Anterior cingulate cortex (tissue), 58 donors: Measurements from ENCODE around the gene CLIC6.
"Not testable (repeated sequence)": the region's sequence is repeated elsewhere in the genome, so short reads cannot be mapped to it uniquely, and the experiment has no call there.

Experiments used
- DNase-seq, 58 donors: peaks; one replicate each; lab custom pipeline; 2025; lab: John Stamatoyannopoulos, UW

CLIC6 gene

DNA sequence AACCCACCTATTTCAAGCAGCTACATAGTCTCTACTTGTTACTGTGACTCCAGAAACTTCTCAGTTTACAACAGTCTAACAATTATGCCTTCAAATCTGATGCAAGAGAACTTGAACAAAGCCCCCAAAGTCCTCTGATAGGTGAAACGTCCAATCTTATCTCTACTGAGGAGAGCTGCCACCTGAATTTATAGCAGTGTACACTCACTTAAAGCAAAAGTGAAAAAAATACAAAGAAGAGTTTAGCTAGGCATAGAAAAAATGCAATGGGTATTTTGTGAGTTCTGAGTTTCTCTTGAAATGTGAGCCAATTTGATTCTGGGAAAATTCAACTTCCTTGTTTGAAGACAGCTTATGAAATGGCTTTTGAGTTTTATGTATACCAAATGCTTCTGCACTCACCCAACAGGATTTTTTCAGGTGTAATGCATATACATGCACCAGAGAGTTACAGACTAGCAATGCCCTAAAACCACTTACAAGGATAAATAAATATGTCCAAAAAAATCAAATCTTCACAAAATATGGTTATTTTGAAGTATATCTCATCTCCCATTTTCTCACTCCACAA, 17.8 kb upstream of the CLIC6 start:
- no peak for DNase-seq

DNA sequence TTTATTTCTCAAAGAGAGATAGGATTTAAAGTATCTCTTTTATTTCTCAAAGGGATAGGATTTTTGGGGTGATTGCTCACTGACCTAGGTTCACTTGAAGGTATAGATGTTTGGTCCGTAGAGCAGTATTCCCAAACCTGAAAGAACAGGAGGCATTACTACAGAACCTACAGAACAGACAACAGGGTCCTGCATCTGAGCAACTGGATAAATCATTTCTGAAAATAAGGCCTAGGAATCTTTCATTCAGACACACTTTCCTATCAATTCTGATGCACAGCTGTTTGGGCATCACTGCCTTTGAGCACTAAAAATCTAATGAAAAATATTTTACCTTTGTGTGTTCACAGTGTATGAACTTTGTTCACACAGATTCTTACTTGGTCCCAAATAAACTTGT, 17.2 kb upstream of the CLIC6 start:
- DNase-seq: no peak

DNA sequence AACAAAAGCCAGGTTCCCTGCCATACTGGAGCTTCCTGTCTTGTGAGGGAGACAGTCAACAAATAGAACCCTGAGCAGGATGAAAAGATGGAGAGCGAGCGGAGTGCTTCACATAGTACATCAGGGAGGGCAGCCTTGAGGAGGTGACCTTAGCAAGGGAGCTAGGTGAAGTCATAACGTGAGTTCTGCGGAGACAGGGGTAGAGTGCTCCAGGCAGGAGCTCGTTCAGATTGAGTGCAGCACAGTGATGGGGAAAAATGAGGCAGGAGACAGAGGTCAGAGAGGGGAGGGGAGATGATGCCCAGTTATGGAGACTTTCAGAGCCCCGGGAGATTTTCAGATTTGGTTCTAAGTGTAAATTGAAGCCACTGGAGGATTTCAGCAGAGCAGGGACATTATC, 15.3 kb upstream of the CLIC6 start:
- no peak for DNase-seq

DNA sequence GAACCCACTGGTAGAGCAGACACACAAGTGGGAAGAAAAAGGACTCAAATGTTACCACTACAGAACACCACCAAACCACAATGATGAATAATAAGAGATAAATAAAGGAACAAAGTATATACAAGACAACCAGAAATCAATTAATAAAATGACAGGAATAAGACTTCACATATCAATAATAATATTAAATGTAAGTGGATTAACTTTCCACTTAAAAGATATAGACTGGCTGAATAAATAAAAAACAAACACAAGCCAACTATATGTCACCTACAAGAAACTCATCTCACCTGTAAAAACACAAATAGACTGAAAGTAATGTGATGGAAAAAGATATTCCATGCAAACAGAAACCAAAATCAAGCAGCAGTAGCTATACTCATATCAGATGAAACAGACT, 6.9 kb upstream of the CLIC6 start:
- no peak for DNase-seq

DNA sequence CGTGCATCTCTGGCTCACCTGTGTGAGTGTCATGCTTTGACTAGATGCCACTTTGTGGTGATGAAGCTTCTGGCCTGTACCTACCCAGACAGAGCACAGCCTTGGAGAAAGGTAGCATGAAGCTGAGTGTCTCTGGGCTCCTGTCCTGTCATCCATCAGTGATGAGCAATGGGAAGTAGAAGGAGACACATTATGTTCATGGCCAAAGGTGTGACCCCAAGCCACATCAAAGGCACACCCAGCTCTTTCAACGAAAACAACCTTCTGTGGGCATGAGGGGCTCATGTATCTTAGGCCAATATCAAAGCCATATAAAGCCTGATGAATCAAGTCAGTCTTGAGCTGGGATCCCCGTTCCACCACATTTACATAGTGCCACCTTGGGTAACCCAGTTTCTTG, 1.0 kb upstream of the CLIC6 start:
- DNase-seq: no peak

DNA sequence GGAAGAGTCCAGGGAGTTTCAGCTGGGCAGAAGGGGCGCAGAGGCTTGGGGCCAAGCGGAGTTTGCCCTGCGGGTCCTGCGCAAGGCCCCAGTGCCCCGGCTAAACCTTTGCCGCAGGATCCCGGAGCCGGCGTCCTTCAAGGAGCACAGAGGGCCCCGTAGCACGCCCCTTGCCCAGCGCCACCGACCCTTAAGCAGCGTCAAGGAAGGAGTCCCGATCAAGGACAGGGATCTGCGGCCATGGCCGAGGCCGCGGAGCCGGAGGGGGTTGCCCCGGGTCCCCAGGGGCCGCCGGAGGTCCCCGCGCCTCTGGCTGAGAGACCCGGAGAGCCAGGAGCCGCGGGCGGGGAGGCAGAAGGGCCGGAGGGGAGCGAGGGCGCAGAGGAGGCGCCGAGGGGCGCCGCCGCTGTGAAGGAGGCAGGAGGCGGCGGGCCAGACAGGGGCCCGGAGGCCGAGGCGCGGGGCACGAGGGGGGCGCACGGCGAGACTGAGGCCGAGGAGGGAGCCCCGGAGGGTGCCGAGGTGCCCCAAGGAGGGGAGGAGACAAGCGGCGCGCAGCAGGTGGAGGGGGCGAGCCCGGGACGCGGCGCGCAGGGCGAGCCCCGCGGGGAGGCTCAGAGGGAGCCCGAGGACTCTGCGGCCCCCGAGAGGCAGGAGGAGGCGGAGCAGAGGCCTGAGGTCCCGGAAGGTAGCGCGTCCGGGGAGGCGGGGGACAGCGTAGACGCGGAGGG, 520 bp downstream of the CLIC6 start:
- no peak for DNase-seq

DNA sequence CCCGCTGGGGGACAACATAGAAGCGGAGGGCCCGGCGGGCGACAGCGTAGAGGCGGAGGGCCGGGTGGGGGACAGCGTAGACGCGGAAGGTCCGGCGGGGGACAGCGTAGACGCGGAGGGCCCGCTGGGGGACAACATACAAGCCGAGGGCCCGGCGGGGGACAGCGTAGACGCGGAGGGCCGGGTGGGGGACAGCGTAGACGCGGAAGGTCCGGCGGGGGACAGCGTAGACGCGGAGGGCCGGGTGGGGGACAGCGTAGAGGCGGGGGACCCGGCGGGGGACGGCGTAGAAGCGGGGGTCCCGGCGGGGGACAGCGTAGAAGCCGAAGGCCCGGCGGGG, 1.1 kb downstream of the CLIC6 start:
- not testable (repeated sequence) for DNase-seq

DNA sequence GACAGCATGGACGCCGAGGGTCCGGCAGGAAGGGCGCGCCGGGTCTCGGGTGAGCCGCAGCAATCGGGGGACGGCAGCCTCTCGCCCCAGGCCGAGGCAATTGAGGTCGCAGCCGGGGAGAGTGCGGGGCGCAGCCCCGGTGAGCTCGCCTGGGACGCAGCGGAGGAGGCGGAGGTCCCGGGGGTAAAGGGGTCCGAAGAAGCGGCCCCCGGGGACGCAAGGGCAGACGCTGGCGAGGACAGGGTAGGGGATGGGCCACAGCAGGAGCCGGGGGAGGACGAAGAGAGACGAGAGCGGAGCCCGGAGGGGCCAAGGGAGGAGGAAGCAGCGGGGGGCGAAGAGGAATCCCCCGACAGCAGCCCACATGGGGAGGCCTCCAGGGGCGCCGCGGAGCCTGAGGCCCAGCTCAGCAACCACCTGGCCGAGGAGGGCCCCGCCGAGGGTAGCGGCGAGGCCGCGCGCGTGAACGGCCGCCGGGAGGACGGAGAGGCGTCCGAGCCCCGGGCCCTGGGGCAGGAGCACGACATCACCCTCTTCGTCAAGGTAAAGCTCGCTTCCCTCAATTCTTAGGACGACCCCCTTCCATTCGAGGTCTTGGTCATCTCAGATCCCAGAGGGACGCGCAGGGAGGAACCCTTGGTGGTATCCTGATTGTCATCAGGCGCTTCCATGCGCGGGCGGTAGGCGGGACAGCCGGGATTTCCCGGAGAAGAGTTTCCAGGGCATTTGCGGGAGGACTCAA, 1.6 kb downstream of the CLIC6 start:
- no peak for DNase-seq

DNA sequence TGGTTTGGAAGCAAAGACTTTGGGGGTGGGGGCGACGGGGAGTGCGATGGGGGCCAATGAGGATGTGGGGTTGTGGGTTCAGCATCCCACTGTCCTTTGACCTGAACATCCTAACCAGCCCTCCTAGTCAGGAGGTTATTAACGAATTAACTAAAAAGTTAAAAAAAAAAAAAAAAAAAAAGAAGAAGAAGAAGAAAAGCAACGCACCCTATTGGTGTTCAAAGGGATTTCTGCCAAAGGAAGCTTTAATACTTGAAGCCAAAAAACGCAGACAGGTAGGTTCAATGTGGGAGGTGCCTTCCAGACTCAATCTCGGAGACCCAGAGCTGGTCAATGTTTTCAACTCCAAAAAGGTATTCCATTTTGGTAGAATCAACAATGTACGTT, 2.2 kb downstream of the CLIC6 start:
- no peak for DNase-seq

DNA sequence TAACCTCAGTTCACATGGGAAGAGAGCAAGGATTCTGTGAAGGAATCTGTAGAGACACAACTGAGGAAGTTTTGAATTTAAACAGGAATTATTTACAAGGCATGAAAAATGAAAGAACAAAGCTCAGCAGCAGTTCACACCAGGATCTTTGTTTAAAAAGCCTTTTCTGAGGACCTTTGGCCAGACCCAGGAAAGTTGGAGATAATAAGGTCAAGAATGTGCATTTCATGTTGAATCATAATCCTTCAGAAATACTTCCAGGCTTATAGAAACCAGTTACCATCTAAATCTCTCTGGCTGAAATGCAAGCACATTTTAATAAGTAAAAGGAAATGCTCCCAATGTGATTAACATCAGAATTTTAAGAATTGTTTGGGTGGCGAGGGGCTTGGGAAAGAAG, 2.7 kb downstream of the CLIC6 start:
- DNase-seq: no peak

DNA sequence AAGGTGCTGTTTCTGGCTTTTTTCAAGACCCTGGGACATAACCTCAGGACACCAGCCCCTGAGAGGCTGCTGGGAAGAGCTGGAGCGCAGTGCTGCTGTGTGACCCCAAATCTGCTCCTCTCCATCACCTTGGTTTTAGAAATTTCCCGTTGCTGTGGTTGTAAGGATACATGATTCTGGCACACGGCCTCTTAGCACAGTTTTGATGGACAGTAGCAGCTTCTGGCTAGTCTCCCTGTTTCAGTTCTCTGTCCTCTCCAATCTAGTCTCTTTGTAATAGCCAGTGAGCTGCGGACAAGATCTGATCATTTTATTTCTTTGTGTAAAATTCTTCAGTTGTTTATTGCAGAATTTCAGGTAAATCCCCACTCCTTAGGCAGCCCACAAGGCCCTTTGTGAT, 3.1 kb downstream of the CLIC6 start:
- no peak for DNase-seq

DNA sequence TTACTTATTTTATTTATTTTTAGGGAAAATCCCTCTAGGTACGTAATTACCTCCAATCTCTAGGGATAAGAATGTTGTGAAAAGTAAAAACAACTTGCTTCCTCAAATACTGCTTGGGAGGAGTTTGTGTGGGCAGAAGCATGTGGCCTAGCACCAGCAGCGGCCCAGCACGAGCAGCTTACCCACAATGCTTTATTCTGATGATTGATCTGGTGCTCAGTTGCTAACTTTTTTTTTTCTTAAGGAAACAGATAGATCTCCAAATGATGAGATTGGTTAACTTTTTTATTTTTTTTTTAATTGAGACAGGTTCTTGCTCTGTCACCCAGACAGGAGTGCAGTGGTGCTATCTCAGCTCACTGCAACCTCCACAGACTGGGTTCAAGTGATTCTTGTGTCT, 4.2 kb downstream of the CLIC6 start:
- DNase-seq: no peak

DNA sequence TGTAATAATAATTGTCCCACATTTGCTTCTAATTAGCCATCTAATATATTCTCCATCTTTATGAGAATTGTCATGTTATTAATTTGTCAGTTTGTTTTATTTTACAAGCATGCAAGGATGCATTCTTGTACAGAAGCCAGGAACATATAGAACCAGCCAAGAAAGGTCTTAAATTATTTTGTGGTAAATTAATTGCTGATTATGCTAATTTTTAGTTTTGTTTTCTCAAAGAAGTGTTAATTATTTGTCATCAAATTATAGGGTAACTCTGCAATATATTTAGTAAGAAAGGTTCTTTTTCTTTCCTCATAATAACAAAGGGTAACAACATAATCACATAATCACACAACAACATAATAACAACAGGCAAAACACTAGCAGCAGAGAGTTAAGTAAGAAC, 5.7 kb downstream of the CLIC6 start:
- no peak for DNase-seq

DNA sequence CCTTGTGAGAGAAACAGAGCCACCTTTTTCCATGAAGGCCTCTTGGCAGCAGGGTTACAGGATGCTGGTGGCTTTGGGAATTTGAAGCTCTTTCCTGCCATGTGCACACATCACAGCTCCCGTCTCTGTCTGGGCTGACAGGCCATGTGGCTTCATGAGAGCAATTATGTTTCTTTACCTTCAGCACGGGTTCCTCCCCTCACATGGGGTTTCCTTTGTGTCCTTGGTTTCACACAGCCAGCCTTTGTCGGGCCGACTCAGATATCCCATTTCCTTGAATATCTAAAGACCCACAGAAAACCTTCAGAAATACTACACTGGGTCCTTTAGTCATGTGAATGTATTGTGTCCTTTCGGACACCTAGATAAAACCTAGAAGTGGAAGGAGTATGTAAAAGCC, 7.1 kb downstream of the CLIC6 start:
- no peak for DNase-seq

DNA sequence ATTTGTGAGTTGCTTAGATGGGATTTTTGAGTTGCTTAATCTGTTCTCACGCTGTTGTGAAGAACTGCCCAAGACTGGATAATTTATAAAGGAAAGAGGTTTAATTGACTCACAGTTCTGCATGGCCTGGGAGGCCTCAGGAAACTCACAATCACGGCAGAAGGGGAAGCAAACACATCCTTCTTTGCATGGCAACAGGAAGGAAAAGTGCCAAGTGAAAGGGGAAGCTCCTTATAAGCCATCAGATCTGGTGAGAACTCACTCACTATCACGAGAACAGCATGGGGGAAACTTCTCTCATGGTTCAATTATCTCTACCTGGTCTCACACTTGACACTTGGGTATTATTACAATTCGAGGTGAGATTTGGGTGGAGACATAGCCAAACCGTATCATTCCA, 10.3 kb downstream of the CLIC6 start:
- DNase-seq: no peak

DNA sequence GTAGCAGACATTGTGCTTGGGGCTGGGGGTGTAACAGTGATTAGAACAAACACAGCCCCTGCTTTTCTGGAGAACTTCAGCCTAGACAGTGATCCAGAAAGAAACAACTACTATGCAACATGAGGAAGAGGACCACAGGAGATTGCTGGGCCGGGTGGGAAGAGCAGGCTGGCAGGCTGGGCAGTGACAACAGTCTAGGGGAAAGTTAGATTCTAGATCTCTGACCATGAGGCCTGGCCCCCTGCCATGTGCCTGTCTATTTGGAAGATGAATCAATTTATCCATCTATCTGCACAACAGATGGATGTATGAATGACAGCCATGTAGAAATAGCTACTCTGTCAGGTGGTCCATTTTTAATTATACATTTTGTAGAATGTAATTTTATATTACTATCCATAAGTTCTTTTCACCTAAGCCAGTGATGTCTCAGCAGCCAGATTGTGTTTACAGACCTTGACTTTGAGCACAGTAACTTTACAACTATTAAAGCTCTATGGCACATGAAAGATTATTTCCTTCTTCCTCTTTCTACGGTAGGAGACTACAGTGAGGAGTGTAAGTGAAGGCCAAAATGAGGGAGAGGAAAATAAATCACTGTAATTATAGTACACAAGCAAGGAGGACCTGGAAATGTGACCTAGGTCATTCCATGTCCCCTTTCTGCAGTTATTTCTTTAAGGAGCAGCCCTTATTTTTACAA, 15.5 kb downstream of the CLIC6 start:
- DNase-seq: no peak

DNA sequence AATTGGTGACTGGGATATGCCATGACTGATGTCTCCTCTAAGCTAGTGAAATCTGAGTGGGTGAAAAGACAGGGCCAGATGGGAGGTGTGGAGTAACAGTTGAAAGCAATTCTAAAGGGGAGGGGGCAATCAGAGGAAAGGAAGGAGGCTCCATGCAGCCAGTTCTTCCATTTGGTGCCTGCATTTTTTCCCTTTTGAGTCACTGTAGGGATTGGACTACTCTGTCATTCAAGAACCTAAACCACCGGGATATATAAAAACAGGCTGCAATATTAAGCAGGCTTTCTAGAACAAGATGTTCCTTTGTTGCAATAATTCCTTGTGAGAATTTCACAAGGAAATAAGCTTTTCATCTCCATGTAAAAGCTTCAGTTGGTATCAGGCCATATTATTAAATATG, 18.3 kb downstream of the CLIC6 start:
- DNase-seq: no peak

DNA sequence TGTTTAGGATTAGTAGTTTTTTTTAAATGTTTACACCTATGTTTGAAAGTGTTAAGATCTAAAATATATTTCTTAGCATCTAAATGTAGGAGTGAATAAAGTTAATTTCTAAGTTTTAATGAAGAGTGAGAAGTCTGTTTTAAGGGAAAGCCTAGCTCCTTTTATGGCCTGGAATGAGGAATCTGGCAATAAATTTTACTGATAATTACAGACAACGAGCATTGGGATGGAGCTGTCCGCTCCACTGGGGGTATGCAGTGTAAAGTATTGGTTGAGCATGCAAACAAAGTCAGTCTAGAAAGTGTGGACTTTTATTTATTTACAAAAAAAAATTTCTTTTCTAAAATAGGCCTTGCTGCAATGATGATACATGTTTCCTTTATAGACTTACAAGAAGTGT, 19.0 kb downstream of the CLIC6 start:
- no peak for DNase-seq

DNA sequence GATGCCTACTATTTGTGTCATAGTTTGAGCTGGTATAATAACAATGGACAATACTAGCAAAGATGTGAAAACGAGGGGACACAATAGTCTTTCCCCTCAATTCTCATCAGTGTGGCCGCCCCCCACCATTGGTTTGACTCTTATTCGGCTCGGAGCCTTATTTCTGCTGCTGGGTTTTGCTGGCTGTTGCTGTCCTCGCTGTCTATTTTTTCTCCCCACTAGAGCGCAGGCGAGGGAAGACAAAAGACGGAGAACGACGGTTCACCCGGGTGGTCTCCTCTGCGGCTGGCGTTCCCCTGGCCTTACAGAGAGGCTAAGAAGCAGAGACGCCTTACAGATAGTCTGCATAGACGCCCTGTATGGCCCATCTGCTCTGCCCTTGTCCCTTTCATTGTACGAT, 19.4 kb downstream of the CLIC6 start:
- DNase-seq: peak in 7 of 58 donors; percentile 6 to 53 (median 14)

DNA sequence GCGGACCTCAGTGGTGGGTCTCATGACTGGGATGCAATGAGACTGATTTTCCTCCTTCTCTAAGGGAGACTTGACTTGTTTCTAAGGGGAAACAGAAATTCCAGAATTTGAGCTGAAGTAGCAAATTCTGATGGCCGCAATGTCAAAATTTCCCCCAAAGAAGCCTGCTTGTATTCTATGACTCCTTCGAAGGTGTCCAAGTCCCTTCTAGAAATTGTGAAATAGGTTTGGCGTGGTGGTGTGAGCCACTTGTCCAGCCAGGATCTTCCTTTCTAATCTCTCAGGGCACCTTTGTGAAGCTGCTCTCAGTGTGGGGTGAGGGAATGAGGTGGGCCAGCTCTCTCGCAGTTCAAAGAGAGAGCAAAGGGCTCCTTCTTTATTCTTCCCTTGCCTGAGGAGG, 19.9 kb downstream of the CLIC6 start:
- DNase-seq: no peak

DNA sequence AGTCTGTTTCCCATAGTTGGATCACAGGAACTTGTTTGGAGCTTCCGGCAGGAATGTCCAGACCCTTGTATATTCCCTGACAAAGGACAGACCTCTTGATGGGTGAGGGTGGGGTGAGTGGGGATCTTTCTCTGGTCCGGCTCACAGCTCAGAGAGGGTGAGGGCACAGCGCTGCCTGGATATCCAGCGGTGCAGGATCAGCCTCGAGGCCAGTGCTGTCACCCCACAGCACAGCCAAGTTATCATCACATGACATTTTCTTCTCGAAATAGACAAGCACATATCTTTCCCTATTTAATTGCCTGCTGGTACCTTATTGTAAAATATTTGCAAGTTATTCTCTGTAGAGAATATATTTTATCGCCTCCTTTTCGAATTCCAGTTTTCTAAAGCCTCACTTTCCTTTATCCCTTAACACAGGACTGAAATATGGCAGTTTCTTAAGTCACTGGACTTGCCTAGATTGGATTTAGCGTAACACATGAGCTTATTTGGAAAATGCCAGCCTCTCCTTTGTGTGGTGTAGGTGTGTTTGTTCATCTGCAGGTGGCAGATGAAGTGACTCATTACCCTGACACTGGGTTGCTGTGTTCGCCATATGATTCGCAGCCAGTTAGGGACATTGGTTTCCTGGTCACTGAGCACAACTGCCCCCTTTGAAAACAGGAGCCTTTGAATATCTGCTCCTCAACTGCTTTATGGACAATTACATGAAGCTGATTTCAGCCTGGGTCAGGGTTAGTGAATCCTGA, 21.4 kb downstream of the CLIC6 start:
- DNase-seq: no peak
